ENCODE data around the gene ROR2.
"Not testable (repeated sequence)": the region's sequence is repeated elsewhere in the genome, so short reads cannot be mapped to it uniquely, and the experiment has no call there.

The ROR2 gene

DNA sequence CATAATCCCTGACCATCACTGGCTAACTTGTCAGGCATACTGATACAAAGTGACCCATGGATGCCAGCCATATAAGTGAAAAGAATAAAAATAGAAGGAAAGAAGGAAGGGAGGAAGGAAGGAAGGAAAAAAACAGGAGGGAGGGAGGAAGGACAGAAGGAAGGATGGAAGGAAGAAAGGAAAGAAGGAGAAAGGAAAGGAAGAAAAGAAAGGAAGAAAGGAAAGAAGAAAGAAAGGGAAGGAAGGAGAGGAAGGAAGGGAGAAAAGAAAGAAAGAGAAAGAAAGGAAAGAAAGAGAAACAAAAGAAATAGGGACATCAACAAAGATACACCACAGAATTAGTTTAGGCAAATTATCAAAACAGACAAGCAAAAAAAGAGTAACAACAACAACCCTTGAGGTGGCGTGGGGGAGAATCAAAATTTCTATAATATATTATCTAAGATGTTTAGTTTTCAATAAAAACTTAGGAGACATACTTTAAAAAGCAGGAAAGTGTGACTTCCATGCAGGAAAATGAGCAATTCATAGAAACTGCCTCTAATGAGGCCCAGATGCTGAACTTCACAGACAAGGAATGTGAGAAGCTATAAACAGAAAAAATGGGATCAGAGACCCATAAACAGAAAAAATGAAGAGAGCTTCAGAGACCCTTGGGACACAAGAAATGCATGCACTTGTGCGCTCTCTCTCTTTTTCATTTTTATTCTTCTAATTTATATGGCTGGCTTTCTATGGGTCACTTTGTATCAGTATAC, 430.3 kb downstream of the ROR2 start:
- Histone ChIP-seq H3K9ac (ENCODE audit: low read depth, low read length, poor library complexity, severe bottlenecking) (no peak overlapping the region), H3K79me2 (ENCODE audit: insufficient read depth, low read length) (no peaks in the 10 kb centered on the region), H3K9me3 (ENCODE audit: insufficient read depth, low read depth, low read length) (no peaks in the 10 kb centered on the region), H3K4me2 (ENCODE audit: low read depth, low read length, poor library complexity, severe bottlenecking) (no peak overlapping the region), H3K4me1 (ENCODE audit: insufficient read depth, low read length, poor library complexity, severe bottlenecking) (no peaks in the 10 kb centered on the region), H3K36me3 (ENCODE audit: insufficient read depth, low read length) (no peaks in the 10 kb centered on the region), H3F3A (ENCODE audit: low read depth) (no peaks in the 10 kb centered on the region), H4K20me1 (ENCODE audit: insufficient read depth, low read length, poor library complexity, severe bottlenecking) (no peaks in the 10 kb centered on the region), H2AFZ (ENCODE audit: low read length) (no peak overlapping the region), H3K27me3 (ENCODE audit: insufficient read depth, low read length, poor library complexity, severe bottlenecking) (no peaks in the 10 kb centered on the region), H3K4me3 (ENCODE audit: low read length, poor library complexity, severe bottlenecking) (no peak overlapping the region), H3K9me2 (replicated peaks; ENCODE audit: low read depth, low read length) (no peaks in the 10 kb centered on the region)
- no peak for TF ChIP-seq EZH2phosphoT487 (IDR thresholded peaks at IDR 0.05; ENCODE audit: borderline replicate concordance)
- TF ChIP-seq, protein P1, sequence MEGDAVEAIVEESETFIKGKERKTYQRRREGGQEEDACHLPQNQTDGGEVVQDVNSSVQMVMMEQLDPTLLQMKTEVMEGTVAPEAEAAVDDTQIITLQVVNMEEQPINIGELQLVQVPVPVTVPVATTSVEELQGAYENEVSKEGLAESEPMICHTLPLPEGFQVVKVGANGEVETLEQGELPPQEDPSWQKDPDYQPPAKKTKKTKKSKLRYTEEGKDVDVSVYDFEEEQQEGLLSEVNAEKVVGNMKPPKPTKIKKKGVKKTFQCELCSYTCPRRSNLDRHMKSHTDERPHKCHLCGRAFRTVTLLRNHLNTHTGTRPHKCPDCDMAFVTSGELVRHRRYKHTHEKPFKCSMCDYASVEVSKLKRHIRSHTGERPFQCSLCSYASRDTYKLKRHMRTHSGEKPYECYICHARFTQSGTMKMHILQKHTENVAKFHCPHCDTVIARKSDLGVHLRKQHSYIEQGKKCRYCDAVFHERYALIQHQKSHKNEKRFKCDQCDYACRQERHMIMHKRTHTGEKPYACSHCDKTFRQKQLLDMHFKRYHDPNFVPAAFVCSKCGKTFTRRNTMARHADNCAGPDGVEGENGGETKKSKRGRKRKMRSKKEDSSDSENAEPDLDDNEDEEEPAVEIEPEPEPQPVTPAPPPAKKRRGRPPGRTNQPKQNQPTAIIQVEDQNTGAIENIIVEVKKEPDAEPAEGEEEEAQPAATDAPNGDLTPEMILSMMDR (conservative IDR thresholded peaks at IDR 0.05; ENCODE audit: low read length), result no peak

DNA sequence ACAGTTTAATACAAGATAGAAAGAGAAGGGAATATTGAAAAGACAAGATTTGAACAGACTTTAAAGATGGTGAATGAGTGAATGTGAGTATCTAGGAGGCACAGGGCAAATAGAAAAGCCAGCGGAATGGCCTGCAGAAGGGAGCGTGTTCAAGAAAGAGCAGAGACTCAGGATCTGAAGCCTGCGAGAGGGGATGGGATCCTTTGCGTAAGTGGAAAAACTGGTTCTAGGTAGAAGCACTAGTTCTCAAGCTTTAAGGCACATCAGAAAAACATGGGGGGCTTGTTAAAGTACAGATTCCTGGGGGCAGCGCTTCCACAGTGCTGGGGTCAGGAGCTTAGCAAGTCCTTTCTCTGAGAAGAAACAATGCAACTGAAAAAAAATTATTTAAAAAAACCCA, 431.6 kb downstream of the ROR2 start:
- H3K4me1 ChIP-seq (ENCODE audit: insufficient read depth, low read length, poor library complexity, severe bottlenecking), result no peaks in the 10 kb centered on the region
- H3K36me3 ChIP-seq (ENCODE audit: insufficient read depth, low read length), result no peaks in the 10 kb centered on the region
- H3K79me2 ChIP-seq (ENCODE audit: insufficient read depth, low read length), result no peaks in the 10 kb centered on the region
- no peaks in the 10 kb centered on the region for H3F3A ChIP-seq (ENCODE audit: low read depth)
- no peak overlapping the region for H3K4me2 ChIP-seq (ENCODE audit: low read depth, low read length, poor library complexity, severe bottlenecking)
- no peaks in the 10 kb centered on the region for H4K20me1 ChIP-seq (ENCODE audit: insufficient read depth, low read length, poor library complexity, severe bottlenecking)
- no peak overlapping the region for H2AFZ ChIP-seq (ENCODE audit: low read length)
- no peaks in the 10 kb centered on the region for H3K9me2 ChIP-seq (replicated peaks; ENCODE audit: low read depth, low read length)
- no peaks in the 10 kb centered on the region for H3K27me3 ChIP-seq (ENCODE audit: insufficient read depth, low read length, poor library complexity, severe bottlenecking)
- H3K4me3 ChIP-seq (ENCODE audit: low read length, poor library complexity, severe bottlenecking), result no peak overlapping the region
- no peak overlapping the region for H3K9ac ChIP-seq (ENCODE audit: low read depth, low read length, poor library complexity, severe bottlenecking)
- H3K9me3 ChIP-seq (ENCODE audit: insufficient read depth, low read depth, low read length), result no peaks in the 10 kb centered on the region
- no peak for TF ChIP-seq EZH2phosphoT487 (IDR thresholded peaks at IDR 0.05; ENCODE audit: borderline replicate concordance)
- TF ChIP-seq, protein P1 (conservative IDR thresholded peaks at IDR 0.05; ENCODE audit: low read length), result no peak

DNA sequence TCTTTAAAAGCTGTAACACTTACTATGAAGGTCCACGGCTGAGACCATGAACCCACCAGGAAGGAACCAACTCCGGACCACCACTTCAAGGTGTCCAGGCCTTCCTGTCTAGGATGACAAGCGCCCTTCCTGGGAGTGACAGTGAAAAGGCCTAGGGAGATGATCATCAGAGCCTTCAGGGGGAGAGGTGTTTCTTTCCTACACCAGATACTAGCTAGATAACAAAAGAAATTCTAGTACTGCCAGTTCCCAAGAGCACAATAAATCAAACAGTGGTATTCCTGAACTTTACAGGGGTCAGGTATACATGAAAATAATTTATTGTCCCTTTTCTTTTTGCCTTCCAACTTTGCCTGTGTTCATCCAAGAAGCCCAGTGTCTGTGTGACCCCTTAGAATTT, 432.2 kb downstream of the ROR2 start:
- H3K36me3 ChIP-seq (ENCODE audit: insufficient read depth, low read length), result no peaks in the 10 kb centered on the region
- no peaks in the 10 kb centered on the region for H3K27me3 ChIP-seq (ENCODE audit: insufficient read depth, low read length, poor library complexity, severe bottlenecking)
- no peak for TF ChIP-seq EZH2phosphoT487 (IDR thresholded peaks at IDR 0.05; ENCODE audit: borderline replicate concordance)
- TF ChIP-seq, protein P1 (conservative IDR thresholded peaks at IDR 0.05; ENCODE audit: low read length), result no peak
- H3F3A ChIP-seq (ENCODE audit: low read depth), result no peaks in the 10 kb centered on the region
- H3K79me2 ChIP-seq (ENCODE audit: insufficient read depth, low read length), result no peaks in the 10 kb centered on the region
- H3K4me1 ChIP-seq (ENCODE audit: insufficient read depth, low read length, poor library complexity, severe bottlenecking), result no peaks in the 10 kb centered on the region
- no peak overlapping the region for H3K4me2 ChIP-seq (ENCODE audit: low read depth, low read length, poor library complexity, severe bottlenecking)
- no peak overlapping the region for H3K4me3 ChIP-seq (ENCODE audit: low read length, poor library complexity, severe bottlenecking)
- no peaks in the 10 kb centered on the region for H4K20me1 ChIP-seq (ENCODE audit: insufficient read depth, low read length, poor library complexity, severe bottlenecking)
- no peaks in the 10 kb centered on the region for H3K9me2 ChIP-seq (replicated peaks; ENCODE audit: low read depth, low read length)
- no peak overlapping the region for H3K9ac ChIP-seq (ENCODE audit: low read depth, low read length, poor library complexity, severe bottlenecking)
- no peak overlapping the region for H2AFZ ChIP-seq (ENCODE audit: low read length)
- no peaks in the 10 kb centered on the region for H3K9me3 ChIP-seq (ENCODE audit: insufficient read depth, low read depth, low read length)

DNA sequence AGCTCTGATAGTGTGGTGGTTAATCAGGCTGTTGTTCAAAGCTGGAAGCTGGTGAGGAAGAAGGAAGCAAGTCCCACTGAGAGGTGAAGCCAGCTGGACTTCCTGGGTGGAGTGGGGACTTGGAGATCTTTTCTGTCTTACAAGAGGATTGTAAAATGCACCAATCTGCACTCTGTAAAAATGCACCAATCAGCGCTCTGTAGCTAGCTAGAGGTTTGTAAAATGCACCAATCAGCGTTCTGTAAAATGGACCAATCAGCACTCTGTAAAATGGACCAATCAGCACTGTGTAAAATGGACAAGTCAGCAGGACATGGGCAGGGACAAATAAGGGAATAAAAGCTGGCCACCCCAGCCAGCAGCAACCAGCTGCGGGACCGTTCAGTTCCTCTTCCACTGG, 432.7 kb downstream of the ROR2 start:
- H3K9me3 ChIP-seq (ENCODE audit: insufficient read depth, low read depth, low read length); H3K4me3 ChIP-seq (ENCODE audit: low read length, poor library complexity, severe bottlenecking); H3F3A ChIP-seq (ENCODE audit: low read depth); H2AFZ ChIP-seq (ENCODE audit: low read length); H3K4me1 ChIP-seq (ENCODE audit: insufficient read depth, low read length, poor library complexity, severe bottlenecking); H3K79me2 ChIP-seq (ENCODE audit: insufficient read depth, low read length); H3K27me3 ChIP-seq (ENCODE audit: insufficient read depth, low read length, poor library complexity, severe bottlenecking); H3K9ac ChIP-seq (ENCODE audit: low read depth, low read length, poor library complexity, severe bottlenecking); H3K4me2 ChIP-seq (ENCODE audit: low read depth, low read length, poor library complexity, severe bottlenecking); H3K36me3 ChIP-seq (ENCODE audit: insufficient read depth, low read length); H4K20me1 ChIP-seq (ENCODE audit: insufficient read depth, low read length, poor library complexity, severe bottlenecking); H3K9me2 ChIP-seq (replicated peaks; ENCODE audit: low read depth, low read length): not testable (repeated sequence)
